ENCODE measurements around the gene GABRR1. TPM values are rescaled to one million over a fixed set of nuclear protein-coding genes. Genes with fewer than 3 reads are reported as not detected.

GABRR1 gene
- total and polyA plus RNA-seq, 2 experiments from 2014 or later: 0.14 to 0.37 TPM

GRCh38 chr6:89204096-89204495 lies 13.1 kb downstream of the GABRR1 start:
- ATAC-seq (no peak), DNase-seq (ENCODE audit: low spot score) (no peak)
- Histone ChIP-seq H3K4me2 (no peak overlapping the region), H3K4me3 (no peak overlapping the region), H3F3A (replicated peaks; ENCODE audit: low read depth) (no peaks in the 10 kb centered on the region), H3K36me3 (ENCODE audit: insufficient read depth) (no peaks in the 10 kb centered on the region), H4K20me1 (replicated peaks; ENCODE audit: insufficient read depth) (no peaks in the 10 kb centered on the region), H2AFZ (no peak overlapping the region), H3K27me3 (ENCODE audit: insufficient read depth) (no peaks in the 10 kb centered on the region), H3K27ac (ENCODE audit: low read depth) (no peak overlapping the region), H3K9me2 (ENCODE audit: insufficient read depth) (no peaks in the 10 kb centered on the region), H3K79me2 (replicated peaks; ENCODE audit: insufficient read depth) (no peaks in the 10 kb centered on the region), H3K4me1 (ENCODE audit: insufficient read depth) (no peaks in the 10 kb centered on the region)
- H3K27me3 Mint-ChIP-seq (ENCODE audit: insufficient read depth, low read depth, poor library complexity): peaks cover 5% of the 10 kb centered on the region
- H3K9me3 Mint-ChIP-seq: no peaks in the 10 kb centered on the region
- no peaks in the 10 kb centered on the region for H3K36me3 Mint-ChIP-seq (ENCODE audit: low read depth)
- no peak overlapping the region for H3K27ac Mint-ChIP-seq
- peaks cover 5% of the 10 kb centered on the region for H3K4me1 Mint-ChIP-seq
- no peak for TF ChIP-seq EZH2phosphoT487 (IDR thresholded peaks at IDR 0.05; ENCODE audit: unreplicated experiment)
- TF ChIP-seq NANOG (IDR thresholded peaks at IDR 0.05; ENCODE audit: borderline replicate concordance): no peak
- TF ChIP-seq STAT1 (IDR thresholded peaks at IDR 0.05; ENCODE audit: unreplicated experiment): no peak
- TF ChIP-seq POLR2AphosphoS5 (IDR thresholded peaks at IDR 0.05; ENCODE audit: low read depth): no peak
- TF ChIP-seq JUNB (IDR thresholded peaks at IDR 0.05; ENCODE audit: unreplicated experiment): no peak
- no peak for TF ChIP-seq ZNF331 (CRISPR knock-in tag; IDR thresholded peaks at IDR 0.05; ENCODE audit: low read depth)
- TF ChIP-seq, protein P1, sequence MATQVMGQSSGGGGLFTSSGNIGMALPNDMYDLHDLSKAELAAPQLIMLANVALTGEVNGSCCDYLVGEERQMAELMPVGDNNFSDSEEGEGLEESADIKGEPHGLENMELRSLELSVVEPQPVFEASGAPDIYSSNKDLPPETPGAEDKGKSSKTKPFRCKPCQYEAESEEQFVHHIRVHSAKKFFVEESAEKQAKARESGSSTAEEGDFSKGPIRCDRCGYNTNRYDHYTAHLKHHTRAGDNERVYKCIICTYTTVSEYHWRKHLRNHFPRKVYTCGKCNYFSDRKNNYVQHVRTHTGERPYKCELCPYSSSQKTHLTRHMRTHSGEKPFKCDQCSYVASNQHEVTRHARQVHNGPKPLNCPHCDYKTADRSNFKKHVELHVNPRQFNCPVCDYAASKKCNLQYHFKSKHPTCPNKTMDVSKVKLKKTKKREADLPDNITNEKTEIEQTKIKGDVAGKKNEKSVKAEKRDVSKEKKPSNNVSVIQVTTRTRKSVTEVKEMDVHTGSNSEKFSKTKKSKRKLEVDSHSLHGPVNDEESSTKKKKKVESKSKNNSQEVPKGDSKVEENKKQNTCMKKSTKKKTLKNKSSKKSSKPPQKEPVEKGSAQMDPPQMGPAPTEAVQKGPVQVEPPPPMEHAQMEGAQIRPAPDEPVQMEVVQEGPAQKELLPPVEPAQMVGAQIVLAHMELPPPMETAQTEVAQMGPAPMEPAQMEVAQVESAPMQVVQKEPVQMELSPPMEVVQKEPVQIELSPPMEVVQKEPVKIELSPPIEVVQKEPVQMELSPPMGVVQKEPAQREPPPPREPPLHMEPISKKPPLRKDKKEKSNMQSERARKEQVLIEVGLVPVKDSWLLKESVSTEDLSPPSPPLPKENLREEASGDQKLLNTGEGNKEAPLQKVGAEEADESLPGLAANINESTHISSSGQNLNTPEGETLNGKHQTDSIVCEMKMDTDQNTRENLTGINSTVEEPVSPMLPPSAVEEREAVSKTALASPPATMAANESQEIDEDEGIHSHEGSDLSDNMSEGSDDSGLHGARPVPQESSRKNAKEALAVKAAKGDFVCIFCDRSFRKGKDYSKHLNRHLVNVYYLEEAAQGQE (IDR thresholded peaks at IDR 0.05; ENCODE audit: unreplicated experiment): no peak
- TF ChIP-seq, protein P2, sequence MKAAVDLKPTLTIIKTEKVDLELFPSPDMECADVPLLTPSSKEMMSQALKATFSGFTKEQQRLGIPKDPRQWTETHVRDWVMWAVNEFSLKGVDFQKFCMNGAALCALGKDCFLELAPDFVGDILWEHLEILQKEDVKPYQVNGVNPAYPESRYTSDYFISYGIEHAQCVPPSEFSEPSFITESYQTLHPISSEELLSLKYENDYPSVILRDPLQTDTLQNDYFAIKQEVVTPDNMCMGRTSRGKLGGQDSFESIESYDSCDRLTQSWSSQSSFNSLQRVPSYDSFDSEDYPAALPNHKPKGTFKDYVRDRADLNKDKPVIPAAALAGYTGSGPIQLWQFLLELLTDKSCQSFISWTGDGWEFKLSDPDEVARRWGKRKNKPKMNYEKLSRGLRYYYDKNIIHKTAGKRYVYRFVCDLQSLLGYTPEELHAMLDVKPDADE (IDR thresholded peaks at IDR 0.05): no peak
- no peak for TF ChIP-seq ZNF114 (CRISPR knock-in tag; IDR thresholded peaks at IDR 0.05)
- TF ChIP-seq CTCF (conservative IDR thresholded peaks at IDR 0.05; ENCODE audit: low read depth in 2 of 2): no peak
- TF ChIP-seq ZNF462 (CRISPR knock-in tag; IDR thresholded peaks at IDR 0.05): no peak
- TF ChIP-seq EZH2 (IDR thresholded peaks at IDR 0.05; ENCODE audit: low read depth, unreplicated experiment): no peak
- TF ChIP-seq CREB1 (CRISPR knock-in tag; IDR thresholded peaks at IDR 0.05; ENCODE audit: low read depth): no peak
- no peak overlapping the region for H3K4me3 Mint-ChIP-seq
